ENCODE measurements around the gene ANXA6.

ANXA6 gene

DNA sequence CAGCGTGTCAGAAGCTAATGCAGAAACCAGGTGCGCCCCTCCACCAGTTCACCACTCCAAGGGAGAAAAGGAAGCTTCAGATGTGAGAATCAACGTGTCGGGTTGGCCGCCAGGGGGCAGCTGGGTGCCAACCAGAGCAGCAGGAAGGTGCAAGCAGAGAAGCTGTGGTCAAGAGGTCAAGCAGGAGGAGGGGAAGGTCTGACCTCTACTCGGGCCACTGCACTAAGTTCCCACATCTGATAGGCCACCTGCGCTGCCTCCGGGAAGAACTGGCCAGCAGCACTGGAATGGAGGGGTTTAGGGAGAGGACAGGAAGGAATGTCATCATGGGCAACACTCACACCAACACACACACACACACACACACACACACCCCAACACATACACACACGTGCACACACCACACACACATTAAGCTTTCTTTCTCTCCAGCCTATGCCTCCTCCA is 31.4 kb downstream of the ANXA6 start:
- peak; percentile 75 for DNase-seq

DNA sequence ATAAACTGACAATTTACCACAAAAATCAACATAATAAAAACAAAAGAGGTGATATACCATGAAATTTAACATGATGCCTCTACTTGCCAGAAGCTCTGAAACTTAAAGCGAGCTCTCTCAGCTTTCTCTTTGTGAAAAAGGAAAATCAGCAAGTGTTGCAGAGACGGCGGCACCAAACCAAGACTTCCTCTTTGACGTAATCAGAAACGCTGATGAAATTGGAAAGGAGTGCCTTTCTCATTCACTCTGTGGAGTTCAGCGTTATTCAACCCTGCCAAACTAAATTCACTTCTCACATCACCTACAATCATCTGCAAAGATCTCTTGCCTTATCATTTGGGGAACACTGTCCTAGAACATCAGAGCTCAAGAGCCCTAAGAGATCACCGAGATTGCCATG is 32.2 kb downstream of the ANXA6 start:
- peak; percentile 26 for DNase-seq

DNA sequence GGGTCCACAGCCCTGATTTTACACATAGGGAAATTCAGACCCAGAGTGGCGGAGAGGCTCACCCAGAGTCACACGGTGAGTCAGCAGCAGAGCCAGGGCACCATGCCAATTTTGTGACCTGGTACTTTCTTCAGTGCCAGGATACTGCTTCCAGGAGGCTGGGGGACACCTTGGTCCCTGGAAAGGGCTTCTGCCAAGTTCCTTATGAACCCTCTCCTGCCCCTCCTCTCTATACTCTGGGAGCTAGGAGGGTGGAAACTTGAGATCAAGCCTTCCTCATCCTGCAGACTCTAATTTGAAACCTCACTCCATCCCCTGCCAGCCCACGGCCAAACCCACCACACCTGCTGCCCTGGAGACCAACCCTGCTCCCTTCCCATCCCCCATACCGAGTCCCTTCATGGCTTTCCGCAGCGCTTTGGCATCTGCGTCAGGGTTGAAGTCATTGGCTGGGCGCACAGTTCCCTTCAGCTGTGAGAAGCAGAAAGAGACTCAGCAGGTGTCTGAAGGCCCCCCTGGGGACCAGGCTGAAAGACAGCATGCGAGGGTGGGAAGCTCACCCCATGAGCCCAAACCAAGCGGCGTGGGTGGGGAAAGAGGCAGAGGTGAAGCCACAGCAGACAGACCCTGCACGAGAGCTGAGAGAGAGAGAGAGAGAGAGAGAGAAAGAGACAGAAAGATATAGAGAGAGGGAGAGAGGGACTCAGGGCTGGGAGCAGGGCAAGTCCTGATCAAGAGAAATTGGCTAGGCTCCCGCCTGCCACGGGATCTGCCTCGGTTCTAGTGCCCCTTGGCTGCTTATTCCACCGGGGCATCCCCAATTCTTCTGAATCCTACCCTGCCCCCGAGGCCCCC is 33.5 kb downstream of the ANXA6 start:
- DNase-seq: no peak

DNA sequence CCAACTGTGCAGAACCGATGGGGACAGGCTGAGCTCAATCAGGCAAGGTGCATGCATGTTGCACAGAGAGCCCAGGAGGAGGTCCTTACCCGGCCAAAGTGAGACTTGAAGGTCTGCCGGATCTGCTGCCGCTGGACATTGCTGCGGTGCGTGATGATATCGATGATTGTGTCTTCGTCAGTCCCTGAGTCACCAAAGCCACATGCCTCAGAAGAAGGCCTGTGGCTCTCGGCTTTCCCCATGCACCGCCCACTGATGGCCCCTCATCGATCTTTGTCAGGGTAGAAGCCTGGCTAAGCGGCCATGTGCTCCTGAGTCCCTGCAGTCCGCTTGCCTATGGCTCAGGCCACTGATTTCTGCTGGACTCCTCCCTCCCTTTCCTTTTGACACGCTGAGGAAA is 34.8 kb downstream of the ANXA6 start:
- no peak for DNase-seq

DNA sequence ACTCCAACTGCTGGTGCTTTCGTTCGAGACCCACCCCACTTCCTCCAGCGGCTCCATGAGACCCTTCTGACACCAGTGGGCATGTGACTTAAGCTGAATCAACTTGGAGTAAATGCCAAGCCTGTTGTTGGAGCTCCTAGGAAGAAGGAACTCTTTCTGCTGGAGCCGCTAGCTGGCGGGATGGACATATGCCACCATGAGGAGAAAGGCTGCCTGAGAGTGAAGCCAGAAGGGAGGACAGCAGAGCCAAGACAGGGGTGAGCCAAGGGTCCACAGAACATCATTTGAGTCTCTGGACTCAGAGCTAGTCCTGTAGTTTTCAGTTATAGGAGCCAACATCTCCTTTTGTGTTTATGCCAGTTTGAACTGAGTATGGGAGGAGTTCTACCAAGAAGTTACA is 35.9 kb downstream of the ANXA6 start:
- no peak for DNase-seq

DNA sequence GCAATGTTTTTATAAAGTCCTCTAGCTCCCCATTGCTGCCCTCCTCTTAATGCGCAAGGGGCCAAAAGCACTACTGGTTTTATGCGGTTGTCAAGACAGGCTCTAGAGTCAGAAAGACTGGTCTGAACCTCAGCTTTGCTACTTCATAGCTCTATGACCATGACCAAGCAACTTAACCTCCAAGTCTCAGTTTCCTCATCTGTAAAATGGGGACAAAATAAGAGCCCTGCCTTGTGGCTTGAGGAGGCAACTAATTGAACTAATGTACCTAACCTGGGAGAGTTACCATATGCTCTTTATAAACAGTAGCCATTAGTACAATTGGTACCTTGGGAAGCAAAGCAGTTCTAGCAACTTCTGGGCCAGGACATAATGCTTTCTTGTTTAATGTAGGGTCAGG is 36.5 kb downstream of the ANXA6 start:
- DNase-seq: no peak

DNA sequence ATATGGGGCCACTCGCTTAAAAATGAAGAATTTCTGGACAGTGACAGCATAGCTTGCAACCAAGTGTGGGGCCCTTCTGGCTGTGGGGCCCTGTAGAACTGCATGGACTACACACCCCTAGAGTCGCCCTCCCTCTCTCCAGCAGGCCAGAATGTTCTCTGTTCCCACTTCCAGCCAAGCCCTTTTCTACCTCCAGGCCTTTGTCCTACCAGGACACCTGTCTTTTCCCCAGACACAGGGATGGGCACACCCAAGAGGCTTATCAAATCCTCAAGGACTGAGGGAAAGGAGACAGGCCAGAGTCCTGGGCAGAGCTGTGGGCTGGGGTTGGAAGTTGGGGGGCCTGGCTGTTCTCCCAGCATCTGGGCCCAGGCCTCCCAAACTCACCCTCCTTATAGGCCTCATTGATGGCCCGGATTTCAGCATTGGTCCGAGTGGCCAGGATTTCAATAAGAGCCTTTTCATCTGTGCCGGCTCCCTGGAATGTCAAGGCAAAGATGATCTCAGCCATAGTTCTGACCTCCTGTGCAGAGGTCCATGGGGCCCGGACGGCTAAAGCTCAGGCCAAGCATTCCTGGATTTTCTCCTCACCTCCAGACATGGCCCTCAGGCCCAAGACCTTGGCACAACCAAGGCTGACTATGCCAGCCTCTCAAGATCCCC is 38.5 kb downstream of the ANXA6 start:
- no peak for DNase-seq

DNA sequence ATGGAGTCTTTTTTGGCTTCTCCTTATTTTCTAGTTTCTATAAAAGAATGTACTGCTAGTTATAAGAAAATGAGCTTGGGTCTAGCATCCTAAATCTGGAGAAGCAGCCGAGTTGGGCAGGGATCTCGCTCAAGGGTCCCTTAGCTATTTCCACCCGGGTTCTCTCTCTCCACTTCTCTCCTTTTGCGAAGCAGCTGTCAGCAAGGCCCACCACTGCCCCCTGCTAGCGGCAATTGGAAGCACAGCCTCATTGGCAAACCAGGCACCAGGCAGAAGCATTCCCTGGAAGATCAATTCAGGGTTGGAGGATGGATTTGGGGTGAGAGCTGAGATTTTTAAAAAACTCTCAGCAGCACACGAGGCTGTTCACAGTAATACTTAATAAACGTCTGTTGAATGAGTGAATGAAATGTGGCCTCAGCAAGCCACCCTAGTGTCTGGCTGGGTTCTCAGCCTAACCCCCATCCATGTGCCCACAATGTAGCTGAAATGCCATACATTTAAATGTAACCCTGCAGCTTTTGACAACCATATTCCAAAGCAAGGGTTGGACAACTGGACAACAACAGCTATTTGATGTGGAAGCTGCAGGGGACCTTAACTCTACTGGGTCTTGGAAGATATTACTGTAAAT is 42.2 kb downstream of the ANXA6 start:
- DNase-seq: peak; percentile 65

DNA sequence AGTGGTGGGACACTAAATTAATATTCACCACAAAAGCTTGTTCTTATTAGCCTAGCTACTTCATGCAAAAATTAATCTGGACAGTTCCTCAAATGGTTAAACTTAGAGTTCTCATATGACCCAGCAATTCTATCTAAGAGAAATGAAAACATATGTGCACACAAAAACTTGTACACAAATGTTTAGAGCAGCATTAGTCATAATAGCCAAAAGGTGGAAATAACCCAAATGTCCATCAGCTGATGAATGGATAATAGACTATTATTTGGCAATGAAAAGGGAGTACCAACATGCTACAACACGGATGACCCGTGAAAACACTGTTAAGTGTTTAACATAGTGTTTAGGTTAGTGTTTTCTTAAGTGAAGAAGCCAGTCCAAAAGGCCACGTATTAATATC is 43.9 kb downstream of the ANXA6 start:
- no peak for DNase-seq

DNA sequence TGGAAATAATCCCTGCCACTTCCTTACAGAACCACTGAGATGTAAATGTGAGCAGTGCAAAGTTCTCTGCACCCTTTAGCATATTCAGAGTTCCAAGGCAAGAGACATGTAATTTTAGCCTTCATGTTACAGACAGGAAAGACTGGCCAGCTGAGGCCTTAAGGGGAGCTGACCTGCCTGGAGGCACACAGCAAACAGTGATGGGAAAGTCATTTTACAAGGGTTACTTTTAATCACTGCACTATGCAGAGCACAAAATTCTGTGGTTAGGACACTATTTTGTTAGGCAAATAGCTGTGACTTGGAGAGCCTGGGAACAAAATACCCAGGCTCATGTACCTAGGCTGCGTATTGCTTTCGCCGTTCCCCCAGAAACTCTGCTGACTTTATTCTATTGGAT is 46.6 kb downstream of the ANXA6 start:
- DNase-seq: no peak

DNA sequence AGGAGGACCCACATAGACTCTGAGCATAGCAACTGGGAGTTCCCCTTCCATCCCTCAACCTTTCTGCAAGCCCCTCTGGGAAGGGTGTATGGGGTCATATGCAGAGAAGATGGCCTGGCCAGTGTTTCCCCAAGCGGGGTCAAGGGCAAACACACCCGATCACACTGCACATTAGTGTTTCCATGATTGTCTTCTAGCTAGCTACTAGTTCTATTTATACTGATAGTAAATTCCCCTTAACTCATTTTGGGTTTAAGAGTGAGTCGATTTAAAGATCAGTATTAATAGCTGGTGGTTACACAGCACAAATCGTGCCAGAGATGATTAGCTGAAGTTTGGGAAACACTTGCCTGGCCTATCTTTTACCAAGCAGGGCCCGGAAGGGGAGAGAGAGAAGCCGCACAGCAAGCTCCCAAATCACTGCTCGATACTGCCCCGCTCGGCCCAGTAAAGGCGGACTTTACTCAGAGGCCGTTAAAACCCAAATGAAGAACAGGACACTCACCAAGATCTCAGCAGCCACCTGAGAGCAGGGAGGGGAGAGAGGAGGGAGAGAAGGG is 47.4 kb downstream of the ANXA6 start:
- no peak for DNase-seq

DNA sequence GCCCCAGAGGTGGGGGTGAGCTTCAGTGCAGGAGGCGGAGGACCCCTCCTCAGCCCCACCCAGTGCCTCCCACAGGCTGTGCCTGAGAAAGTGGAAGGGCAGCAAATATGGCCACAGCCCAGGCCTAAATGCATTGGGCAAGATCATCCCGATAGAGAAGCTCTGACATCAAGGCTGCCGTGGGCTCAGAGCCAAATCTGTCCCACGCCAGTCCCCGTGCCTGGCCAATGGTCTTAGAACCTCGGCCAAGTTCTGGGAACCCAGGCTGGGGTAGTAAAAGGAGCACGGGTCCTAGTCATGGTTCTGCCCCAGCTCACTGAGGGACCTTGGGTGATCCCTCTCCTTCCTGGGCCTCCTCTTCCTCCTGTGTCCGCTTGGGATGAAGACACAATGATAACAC is 49.0 kb downstream of the ANXA6 start:
- DNase-seq: no peak

DNA sequence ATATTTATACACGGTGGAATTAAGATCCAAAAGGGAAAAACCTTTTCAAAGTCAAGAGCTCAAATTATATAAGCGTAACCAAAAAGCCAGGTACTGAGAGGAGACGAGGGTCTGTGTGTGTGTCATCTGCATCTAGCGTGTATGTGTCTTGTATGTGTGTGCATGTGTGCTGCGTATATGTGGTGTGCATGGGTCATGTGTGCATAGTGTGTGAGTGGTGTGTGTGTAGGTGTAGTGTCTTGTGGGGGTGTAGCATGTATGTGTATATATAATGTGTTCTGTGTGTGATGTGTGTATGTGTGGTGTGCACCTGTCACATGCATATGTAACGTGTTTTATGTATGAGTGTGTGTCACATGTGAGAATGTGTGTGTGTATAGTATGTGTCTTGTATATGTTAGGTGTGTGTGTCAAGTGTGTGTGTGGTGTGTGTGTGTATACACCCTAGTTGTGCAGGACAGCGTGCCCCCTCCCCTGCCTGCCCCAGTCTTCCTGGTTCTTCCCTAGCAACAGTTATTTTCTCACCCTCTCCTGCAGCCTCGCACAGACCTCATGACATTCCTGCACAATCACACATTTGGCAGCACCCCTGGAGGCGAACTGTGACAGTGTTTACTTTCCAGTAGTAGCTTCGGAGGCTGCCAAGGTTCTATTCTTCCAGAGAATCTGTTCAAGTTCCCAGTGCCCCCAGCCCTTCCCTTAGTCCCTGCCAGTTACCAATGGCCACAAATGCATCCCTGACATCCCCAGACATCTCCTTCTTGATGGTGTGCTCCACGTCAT is 49.6 kb downstream of the ANXA6 start:
- no peak for DNase-seq

DNA sequence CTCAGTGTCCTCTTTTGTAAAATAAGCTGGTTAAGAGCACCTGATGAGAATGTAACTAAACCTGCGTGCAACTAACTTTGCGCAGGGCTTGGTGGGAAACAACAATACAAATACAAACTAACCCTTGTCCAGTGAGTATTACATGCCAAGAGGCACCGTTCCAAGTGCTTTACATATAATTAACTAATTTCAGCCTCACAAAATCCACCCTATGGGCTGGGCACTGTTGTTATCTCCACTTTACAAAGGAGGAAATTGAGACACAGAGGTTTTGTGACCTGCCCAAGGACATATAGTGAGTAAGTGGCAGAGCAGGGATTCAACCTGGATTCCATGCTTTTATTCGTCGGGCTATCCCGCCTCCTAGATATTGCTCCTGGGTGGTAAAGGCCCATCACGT is 50.5 kb downstream of the ANXA6 start:
- DNase-seq: no peak

DNA sequence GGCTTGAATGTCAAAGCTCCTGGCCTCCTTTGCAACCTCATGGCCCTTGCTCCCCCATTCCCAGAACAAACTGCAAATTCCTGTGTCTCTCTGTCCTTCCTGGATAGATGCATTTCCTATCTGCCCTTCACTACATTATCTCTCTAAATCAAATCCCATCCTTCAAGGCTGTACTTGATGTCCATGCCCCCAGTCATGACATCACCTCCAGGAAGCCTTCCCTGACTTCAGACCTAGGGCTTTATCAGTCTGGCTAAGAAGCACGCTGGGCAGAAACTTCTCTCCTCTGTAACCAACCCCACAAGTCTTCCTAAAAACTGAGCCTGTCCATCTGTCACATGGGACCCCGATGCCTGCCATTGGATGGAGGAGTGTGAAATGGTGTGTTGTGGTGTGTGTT is 51.1 kb downstream of the ANXA6 start:
- DNase-seq: no peak

DNA sequence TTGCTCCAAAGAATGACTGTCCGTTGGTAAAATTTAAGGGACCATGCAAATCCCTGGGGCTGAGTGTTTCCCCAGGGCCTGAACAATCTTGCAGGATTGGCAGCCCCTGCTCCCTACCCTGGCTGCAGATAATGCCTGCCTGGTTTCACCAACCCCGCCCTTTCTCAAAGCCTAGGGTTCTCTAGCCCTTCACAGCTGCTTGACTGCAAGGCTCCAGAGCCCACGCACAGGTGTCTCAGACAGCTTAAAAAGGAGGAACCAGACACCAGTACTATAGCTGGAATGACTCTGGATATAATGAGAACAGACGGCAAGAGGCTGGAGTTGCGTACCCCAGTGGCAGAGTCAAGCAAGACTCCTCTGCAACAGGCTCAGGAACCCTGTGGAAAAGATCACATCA is 51.5 kb downstream of the ANXA6 start:
- no peak for DNase-seq

DNA sequence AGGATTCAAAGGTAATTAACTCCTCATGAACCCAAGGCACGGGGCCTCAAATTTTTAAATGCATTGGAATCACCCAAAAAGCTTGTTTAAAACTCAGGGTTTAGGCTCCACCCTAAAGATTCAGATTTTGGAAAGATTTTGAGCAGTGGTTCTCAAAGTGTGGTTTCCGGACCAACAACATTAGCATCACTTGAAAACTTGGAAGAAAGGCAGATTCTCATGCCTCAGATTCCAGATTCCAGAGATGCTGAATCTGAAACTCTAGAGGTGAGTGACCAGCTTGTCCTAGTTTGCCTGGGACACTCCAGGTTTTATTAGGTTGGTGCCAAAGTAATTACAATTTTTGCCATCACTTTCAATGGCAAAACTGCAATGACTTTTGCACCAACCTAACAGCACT is 52.0 kb downstream of the ANXA6 start:
- no peak for DNase-seq

DNA sequence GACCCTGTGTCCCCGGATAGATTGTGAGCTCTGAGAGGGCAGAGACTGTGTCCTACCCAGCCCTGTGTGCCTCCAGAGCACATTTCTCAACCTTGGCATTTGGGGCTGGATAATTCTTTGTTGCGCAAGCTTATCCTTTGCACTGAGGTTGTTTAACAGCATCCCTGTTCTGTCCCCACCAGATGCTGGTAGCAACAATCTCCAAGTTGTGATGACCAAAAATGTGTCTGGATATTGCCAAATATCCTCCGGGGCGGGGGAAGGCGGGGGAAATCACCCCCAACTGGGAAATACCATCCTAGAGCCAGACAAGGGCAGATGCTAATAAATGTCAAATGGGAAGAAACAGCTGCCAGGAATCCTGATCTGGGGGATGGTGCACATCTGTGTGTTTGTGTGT is 52.8 kb downstream of the ANXA6 start:
- no peak for DNase-seq

DNA sequence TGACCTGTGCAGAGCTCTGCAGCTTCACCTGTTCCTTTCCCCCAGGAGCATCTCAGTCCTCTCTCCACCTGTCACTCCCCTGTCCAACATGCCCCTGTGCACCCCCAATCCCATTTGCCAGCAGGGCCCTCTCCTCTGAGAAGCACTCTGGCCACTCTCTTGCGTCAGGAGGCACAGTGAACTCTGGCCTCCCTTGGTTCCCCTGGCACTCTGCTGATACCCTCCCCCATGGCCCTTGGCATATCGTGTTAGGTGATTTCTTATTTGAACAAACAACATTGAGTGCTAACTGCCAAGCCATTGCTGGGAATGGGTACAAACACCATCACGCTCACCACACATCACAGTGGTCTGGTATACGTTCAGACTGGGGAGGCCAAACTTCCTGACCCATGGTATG is 55.8 kb downstream of the ANXA6 start:
- no peak for DNase-seq

DNA sequence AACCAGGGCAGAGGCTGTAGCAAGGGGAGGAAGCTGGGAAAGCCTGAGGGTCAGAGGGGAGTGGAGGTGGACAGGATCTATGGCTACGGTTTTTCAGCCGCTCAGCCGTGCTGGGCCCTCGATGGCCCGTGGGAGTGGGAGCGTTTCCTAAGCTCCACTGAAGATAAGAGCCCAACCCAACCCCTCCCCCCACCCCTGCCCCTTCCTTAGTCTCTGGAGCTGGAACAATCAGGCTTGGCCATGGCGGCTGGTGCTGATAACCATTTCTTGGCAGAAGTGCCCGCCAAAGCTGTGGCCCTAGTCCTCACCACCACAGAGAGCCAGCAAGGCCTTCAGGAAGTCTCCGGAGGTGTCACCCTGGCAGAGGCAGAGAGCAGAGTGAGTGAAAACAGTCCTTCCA is 56.4 kb downstream of the ANXA6 start:
- no peak for DNase-seq

DNA sequence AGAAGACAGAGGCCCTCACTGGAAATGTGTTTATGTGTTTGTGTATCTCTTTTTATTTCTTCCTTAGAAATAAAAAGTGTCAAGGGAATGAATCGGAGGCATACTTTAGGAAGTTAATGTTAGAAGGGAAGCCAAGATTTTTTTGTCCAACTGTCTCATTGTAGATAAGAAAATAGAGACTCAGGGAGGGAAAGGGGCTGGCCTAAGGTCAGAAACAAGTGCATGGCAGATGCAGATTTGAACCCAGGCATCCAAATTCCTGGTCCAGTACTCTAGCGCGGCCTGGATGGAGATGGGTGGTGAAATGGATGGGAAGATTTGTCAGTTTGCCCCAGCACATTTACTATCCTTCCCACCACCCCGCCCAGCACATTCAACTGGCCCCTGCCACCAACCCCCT is 56.9 kb downstream of the ANXA6 start:
- no peak for DNase-seq

DNA sequence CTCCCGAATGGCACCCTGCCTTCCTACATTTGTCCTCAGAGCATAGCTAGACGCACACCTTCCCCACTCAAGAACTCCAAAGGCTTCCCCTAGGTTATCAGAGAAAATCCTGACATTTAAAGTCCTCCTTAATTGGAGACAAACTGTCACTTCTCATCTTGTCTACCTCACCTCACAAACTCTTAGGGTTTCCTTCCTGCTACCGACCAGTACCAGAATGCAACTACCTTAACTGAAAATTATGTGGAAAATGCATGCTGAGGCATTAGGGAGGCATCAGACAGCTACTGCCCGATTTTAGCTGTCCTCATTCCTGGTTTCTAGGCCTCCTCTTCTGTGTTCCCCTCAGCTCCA is 58.8 kb downstream of the ANXA6 start:
- DNase-seq: no peak

Data from activated CD4-positive, alpha-beta T cell treated with anti-CD3 and anti-CD28 coated beads, Interleukin-2, amount 50 U/mL, for 16 hours (primary cell).